Stimulated activated CD8-positive, alpha-beta memory T cell treated with anti-CD3 and anti-CD28 coated beads, Interleukin-12 subunit alpha, Interleukin-12 subunit beta, amount 100 ng/mL, for 1 hour (primary cell): ENCODE results near the gene JUN.

Source experiments
- DNase-seq: peaks from one replicate; pipeline ENCODE4 v3.0.0-alpha.2; 2020; ENCODE audit warnings: low read depth

Gene JUN

DNA sequence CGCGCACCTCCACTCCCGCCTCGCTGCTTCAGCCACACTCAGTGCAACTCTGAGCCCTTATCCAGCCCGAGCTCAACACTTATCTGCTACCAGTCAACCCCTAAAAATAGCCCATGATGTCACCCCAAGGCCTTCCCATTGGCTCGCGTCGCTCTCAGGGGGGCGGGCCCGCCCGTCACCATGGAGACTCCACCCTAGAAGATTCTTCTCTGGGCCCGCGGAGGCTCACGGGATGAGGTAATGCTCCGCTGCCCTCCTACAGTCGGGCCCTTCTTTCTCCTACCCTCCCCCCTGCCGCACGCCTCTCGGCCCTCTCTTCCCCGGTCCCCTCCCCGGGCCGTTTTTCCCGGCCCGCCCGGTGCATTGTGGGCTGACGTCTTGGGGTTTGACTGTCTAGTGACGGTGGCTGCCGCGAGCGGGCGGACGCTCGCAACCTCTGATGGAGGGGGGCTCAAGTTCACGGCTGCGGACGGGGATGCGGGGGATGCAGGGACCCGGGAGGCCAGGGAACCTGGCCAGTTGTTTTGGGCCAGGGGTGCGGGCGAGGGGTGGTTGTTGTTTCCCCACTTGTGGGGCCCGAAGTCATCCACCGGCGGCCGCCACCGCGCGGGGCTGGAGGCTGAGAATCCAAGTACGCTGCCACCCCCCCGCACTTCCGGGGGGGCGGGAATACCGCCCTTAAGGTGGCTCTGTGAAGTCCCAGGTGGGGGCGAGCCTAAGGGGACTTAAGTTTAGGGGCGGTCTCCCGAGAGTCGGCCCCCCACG is at the start of gene JUN:
TSS of gene JUN (minus strand) at position 55 of the 765 bp plus-strand sequence. CDS start 977 bp downstream, outside the sequence.
- DNase-seq, result peak; percentile 97

DNA sequence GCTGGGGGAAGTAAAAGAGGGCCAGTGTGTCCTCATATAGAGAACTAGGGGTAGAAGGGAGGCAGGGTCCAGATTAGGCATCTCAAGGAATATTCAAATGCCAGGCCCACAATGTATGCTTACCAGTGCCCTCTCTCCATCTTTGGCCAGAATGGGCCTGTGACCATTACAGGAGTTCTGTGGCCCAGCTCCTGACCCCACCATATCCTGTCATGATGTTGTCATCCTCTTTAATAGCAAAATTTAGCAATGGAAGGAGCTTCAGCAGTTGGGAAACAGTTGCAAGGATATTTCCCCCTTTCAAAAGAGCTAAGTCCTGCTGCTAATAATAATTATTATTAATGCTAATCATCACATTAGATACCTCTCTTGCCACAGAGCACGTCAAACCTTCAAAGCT is 49.3 kb upstream of the JUN start:
- DNase-seq, result no peak

DNA sequence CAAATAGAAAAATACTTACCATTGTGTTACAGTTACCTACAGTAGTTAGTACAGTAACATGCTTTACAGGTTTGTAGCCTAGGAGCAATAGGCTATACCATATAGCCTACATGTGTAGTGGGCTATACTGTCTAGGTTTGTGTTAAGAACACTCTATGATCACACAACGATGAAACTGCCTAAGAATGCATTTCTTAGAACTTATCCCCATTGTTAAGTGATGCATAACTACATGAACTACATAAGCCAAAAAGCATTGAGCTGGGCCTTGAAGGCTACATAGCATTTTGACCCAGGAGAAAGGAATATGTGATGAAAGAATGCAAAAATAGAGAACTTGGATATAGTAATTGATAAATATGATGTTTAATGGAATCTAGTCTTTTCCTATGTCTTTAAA is 46.4 kb upstream of the JUN start:
- DNase-seq, result no peak

DNA sequence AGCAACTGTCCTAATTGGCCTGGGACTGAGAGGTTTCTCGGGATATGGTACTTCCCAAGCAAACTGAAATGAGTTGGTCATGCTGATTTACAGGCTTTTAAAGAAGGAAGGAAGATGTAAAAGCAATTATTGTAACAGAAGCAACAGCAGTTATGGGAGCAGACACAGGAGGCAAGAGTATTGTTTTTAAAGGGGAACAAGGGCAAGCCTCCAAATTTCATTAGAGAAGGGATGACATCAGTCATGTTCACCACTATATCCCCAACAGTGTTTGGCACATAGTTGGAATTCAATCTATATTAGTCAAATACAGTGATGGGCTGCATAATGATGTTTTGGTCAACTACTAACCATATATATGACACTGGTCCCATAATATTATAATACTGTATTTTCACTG is 46.0 kb upstream of the JUN start:
- DNase-seq, result no peak

DNA sequence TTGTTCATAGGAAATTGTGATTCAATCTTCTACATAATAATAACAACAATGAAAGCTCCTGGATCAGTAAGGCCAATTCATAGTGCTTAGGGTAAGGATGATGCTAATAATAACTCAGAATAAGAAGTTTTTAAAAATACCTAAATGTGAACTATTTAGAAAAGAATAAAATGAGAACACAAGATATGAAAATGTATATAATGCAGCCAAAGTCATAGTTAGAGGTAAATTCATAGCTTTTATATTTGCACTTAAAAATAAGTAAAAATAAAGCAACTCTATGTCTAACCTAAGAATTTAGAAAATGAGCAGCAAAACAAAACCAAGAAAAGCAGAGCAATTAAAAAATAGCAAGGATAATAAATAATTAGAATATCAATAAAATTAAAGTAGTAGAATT is 43.5 kb upstream of the JUN start:
- DNase-seq, result no peak

DNA sequence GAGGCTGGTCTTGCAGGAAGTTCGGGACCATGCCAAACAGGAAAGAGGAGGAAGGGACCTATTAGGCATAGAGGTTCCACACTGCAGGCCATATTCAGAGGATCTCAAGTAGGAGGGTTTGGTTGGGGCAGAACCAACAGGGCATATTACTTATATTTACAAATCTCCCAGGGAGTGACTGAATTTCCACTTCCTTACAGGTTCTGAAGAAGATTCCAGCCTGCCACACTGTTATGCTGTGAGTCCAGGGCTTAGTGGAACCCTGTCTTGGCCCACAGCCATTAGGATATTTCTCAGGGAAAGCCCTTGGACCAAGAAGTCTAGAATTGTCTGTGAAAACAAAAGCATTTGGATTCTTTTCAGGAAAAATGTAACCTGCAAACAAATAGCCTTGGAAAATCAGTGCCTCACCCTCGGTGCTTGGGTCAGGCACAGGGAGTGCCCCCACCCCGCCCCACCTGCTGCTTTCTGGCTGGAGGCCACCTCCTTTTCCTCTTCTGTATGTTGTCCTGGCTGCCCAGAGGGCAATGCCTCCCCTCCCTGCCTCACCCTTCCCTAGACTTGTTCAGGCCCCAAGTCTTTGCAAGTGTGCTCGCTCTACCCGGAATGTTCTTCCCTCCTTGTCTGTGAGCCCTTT is 41.0 kb upstream of the JUN start:
- DNase-seq, result no peak

DNA sequence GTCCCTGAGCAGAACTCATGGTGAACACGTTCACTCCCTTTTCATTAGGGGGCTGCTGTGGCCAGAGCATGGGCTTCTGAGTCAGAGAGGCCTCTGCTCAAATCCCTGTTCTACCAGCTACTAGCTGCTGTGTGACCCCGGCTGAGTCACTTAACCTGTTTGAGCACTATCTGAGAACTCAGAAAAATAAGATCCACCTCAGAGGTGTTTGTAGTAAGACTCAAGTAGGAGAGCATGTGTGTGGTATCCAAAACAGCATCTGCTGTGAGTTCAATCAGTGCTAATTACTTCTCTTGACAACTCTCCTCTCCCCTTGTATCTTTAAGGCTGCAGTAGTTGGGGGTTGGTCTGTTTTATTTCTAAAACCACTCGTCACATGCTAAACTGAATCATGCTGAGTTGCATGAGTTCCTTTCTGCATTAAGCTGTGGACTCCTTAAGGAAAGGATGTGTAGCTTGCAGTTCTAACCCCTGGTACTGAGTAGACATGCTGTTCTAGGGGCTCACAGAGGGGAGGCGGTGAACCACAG is 39.7 kb upstream of the JUN start:
- no peak for DNase-seq

DNA sequence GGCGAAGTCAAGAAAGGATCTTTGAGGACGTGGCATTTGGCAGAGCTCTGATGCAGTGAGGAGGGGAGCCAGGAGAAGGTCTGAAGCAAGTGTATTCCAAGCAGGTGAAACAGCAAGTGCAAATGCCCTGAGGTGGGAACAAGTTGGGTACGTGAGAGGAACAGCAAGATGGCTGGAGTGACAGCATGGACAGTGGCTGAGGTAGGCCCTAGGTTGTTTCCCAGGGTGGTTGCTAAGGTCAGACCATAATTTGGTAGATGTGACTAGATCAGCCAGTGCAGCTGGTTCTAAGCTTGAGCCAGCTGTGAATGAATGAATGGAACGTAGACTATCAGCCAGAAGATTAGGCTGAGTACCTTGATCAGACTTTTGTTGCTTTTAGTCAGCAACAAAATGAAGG is 37.5 kb upstream of the JUN start:
- no peak for DNase-seq

DNA sequence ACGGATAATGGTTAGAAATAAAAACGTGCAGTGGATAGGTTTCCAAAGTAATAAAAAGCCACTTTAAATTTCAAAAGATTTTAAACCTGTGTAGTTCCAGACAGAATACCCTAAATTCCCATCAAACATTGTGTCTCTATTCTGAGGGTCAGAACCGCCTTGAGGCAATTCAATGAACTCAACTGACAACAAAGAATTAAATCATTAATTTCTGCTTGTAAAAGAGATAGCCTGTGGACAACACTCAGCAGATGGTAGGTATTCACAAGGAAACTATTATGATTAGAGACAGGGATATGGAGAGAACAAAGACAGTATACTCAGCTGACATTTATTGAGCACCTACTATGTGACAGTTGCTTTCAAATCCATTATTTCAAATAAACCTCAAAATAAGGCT is 35.1 kb upstream of the JUN start:
- DNase-seq, result no peak

DNA sequence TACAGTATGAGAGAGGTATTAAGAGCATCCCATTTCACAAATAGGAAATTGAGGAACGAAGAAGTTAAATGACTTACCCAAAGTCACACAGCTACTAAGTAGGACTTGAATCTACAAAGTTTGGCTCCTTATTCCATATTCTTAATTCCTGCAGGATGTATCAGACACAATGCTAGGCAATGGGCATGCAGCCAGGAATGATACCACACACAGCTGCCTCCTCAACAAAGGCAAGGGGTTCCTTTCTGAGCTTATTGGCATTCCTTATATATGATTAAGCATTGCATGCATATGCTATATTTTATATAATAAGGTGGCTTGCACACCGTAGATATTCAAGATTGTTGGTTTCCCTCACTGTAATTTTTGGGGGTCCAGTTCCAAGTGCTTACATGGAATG is 34.2 kb upstream of the JUN start:
- no peak for DNase-seq

DNA sequence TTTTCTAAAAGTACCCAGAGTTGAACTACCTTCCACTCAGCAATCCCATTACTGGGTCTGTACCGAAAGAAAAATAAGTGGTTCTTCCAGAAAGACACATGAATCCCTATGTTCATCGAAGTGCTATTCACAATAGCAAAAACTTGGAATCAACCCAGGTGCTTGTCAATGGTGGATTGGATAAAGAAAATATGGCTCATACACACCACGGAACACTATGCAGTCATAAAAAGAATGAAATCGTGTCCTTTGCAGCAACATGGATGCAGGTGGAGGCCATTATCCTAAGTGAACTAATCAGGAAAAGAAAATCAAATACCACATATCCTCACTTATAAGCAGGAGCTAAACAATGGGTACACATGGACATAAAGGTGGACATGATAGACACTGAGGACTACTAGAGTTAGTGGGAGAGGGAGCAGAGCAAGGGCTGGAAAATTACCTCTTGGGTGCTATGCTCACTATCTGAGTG is 32.9 kb upstream of the JUN start:
- no peak for DNase-seq

DNA sequence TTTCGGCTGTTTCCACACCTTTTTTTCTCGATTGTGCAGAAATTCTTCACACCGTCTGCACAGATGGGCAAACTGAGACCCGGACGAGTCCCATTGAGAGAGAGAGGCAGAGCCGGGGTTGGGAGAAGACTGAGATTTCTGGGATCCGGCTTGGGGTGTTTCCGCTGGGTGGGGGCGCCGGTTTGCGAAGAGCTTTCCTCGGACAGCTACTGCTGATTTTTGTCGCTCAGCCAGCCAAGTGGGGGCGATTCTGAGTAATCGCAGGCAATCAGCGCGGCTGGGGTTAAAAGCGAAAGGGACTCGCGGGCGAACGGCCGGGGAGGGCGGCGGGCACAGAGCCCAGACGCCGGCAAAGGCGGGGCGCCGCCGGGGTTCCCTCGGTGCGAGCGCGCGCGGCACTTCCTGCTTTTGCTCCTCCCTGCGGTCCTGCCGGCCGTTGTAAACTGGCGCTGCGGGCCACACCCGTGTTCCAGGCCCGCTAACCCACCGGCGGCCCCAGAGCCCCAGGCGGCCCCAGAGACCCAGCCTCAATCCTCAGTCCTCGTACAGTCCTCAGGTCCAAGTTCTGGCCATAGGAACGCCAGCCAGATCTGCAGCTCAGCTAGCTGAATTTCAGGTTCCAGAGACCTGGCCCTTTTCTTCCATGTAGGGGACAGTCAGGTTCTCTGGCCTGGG is 32.4 kb upstream of the JUN start:
- peak; percentile 63 for DNase-seq

DNA sequence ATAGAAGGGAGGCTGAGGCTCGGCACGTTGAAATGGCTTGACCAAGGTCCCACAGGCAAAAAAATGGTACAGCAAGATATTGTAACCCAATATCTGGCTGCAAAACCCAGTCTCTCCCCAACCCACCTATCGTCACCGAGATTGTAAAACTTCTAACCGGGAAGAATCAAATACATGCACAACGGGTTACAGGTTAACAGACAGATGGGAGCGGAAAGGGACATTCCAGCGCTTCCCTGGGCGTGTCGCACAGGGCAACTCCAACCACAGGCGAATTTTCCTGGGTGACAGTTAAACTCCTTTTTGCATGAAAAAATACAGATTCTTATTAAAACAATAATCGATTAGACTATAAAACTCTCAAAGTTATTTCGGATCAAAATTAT is 31.8 kb upstream of the JUN start:
- no peak for DNase-seq

DNA sequence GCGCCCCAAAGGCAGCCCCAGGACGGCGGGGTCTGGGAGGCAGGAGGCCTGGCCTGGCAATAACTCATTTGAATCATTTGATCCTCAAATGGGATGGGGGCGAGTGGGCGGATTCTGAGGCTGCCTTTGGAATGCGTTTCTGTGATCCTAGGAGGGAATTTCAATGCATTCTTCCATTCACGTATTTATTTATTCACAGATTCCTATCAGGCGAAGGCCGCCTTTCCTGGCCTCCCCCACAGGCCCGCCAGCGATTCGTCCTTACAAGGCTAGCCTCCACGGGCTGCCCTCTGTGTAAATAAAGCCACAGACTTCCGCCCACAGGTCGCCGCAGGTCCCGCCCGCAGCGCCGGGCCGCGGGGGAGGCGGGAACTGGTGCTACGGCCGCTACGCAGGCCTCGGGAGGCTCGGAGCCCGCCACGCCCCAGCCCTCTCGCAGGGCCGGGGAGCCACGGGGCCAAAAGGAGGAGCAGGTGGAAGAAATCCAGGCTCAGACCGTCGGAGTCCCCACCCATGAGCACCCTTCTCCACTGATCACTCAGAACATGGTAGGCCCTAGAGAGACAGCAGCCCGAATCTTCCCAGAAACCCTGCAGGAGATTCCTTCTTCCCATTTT is 31.3 kb upstream of the JUN start:
- no peak for DNase-seq

DNA sequence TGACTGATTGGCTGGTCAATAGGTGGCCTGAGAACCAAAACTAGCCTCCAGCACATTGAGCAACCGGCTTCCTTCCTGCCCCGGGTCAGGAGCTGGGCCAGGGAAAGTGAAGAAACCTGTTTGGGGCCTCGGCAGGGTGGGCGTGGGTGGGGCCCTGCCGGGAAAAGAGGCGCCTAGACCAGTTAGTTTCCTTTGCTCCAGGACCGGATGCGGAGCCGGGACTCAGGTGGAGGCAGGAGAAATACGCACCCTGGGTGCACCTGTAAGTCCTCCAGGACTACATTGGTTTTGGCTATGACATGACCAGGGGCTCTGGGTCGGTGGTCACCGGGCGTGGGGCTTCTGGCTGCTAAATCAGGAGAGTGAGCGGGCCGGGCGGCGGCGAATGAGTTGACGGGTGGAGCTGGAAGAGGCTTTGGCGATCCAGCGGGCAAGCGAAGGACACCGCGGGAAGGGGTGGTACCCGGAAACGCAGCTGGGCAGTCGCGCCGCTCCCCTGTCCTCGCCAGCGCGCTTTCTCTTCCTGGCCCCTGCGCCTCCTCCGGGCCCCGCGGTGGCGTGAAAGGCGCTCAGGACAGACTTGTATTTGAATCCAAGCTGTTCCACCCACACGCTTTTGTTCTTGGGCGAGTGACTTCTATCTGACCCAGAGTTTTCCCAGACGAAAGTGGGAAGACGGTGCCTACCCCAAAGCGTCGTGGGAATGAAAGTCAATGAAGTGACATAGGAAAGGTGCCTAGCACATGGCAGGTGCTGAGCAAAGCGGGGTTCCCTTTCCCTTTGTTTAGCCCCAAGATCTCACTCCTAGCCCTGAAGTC is 30.6 kb upstream of the JUN start:
- DNase-seq, result no peak

DNA sequence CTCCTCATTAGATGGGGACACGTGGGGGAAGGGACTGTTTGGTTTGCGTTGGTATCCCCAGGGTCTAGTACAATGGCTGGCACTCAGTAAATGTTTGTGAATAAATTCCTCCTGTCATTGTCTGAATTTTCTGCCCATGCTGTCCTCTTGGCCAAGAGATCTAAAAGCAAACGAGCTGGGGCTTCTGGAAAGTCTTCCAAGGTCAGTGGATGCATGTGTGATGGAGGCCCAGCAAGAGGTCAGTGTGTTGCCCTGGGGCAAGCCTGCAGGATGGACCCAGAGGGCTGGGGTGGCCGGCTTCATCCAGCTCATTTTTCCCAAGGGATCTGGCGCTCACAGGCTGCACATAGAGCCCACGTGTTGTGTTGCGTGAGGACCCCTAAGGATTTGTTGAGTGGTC is 30.0 kb upstream of the JUN start:
- no peak for DNase-seq

DNA sequence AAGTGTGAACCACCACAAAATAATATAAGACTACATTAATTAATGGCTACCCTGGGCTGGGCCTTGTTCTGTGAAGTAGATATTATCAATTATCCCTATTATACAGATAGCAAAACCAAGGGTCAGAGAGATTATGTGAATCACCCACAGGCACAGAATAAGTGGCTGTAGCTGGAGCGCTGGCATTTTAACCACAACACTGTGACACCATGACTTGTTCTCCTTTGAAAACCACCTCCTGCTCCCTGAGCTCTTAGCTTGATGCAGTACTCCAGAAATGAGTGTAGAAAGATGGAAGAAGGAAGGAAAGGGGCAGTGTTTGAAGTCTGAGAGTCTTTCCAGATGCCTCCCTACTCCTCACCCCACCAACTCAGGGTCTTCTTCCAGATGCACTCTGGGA is 29.5 kb upstream of the JUN start:
- DNase-seq, result no peak

DNA sequence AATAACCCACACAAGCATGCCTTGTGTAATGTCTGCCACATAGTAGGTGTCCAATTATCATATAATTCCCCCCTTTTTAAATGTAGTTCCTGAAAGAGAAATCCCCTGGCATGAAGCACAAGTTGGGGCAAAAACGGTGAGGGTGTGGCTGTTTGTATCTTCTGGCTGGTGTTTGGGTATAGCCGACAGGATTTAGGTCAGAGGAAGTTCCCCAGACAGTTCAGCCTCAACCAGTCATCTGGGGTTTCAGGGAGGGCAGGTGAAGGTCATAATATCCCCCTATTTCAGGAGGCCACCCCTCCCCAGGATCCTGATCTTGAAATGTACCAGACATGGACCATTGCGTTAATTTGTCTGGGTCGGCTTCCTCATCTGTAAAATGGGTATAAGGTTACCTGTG is 29.1 kb upstream of the JUN start:
- DNase-seq, result no peak

DNA sequence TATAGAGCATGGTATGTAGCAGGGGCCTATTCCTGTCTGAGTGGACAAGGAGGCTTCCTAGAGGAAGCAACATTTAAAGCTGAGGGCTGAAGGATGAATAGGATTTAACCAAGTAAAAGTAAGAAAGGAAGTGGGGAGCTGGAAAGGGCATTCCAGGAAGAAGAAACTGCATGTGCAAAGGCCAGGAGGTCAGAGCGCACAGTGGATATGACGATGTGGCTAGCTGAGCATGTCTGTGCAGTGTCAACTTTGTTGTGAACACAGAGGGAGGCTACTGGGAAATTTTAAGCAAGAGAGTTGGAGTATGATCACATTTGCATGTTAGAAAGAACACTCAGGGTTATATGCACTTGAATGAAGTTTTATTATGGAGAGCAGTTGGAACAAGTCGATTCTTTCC is 28.6 kb upstream of the JUN start:
- no peak for DNase-seq

DNA sequence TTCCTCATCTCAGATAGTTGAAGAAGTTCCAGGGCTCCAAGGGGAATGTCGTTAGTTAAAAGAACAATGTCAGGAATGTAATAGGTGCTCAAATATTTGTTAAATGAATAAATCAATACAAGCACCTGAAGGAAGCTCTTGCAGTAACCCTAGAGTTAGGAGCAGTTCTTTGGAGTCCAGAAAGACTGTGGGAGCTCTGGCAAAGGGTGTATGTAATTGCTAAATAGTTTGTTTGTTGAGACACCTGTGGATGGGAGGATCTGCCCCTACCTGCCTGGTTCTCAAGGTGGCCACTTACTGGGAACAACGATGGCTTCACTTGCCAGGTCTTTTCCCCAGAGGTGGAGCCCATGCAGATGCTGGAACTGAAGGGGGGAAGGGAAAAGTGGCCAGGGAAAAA is 27.5 kb upstream of the JUN start:
- DNase-seq, result no peak

DNA sequence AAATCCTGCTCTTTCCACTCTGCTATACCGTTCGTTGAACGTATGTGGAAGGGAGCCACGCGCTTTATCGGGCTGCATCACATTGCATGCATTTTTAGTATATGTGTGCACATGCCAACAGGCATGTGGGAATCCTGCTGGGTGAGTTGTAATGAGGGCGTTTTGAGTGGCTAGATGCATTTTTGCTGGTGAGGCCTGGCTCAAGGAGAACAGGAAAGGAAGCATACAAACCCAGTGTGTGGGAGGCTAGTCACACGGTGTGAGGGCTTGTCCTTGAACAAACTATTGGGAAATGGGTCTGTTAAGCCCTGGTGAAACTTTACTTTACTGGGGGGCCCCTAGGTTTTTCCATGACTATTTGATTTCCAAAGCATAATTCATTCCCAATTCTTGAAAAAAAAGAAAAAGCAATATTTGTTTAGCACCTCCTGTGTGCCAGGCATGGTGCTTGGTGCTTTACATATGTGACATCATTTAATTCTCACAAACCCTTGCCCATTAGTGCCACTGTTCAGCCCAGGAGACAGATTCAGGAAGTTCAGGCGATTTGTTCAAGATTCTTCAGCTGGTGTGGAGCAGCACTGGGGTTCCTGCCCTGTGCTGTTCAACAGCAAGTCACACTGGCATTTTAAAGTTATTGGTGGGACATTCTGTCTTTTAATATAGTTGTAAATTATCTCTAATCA is 25.6 kb upstream of the JUN start:
- DNase-seq, result no peak
